Activated CD4-positive, alpha-beta T cell treated with anti-CD3 and anti-CD28 coated beads, Interleukin-2, amount 50 U/mL, for 48 hours (primary cell): ENCODE measurements around the gene TAF4.

Source experiments
- DNase-seq, 2 experiments: peaks; one replicate each; pipeline ENCODE4 v3.0.0-alpha.2; 2020

Gene TAF4

GRCh38 chr20:62055106-62055861 is 10.4 kb downstream of the TAF4 start:
- no peak for DNase-seq

GRCh38 chr20:62054451-62054953 is 11.2 kb downstream of the TAF4 start:
- DNase-seq = no peak

GRCh38 chr20:62053465-62054196 is 12.1 kb downstream of the TAF4 start:
- DNase-seq = no peak

GRCh38 chr20:62052842-62053464 is 12.7 kb downstream of the TAF4 start:
- no peak for DNase-seq

- DNase-seq = no peak
Observed at GRCh38 chr20:62052336-62052841, 13.3 kb downstream of the TAF4 start.

GRCh38 chr20:62051546-62052255 is 14.0 kb downstream of the TAF4 start:
- DNase-seq = no peak

GRCh38 chr20:62051144-62051543 is 14.5 kb downstream of the TAF4 start:
- DNase-seq = no peak

- no peak for DNase-seq
Observed at GRCh38 chr20:62050166-62051120, 15.2 kb downstream of the TAF4 start.

GRCh38 chr20:62049342-62050165 is 16.1 kb downstream of the TAF4 start:
- DNase-seq = no peak

GRCh38 chr20:62048821-62049291 is 16.8 kb downstream of the TAF4 start:
- DNase-seq = no peak

GRCh38 chr20:62048346-62048761 is 17.3 kb downstream of the TAF4 start:
- DNase-seq = no peak

- no peak for DNase-seq
Observed at GRCh38 chr20:62047666-62048345, 17.9 kb downstream of the TAF4 start.

- DNase-seq = no peak
Observed at GRCh38 chr20:62046431-62046830, 19.2 kb downstream of the TAF4 start.

- no peak for DNase-seq
Observed at GRCh38 chr20:62045529-62046285, 20.0 kb downstream of the TAF4 start.

- no peak for DNase-seq
Observed at GRCh38 chr20:62045118-62045517, 20.6 kb downstream of the TAF4 start.

- DNase-seq = no peak
Observed at GRCh38 chr20:62044631-62045030, 21.1 kb downstream of the TAF4 start.

GRCh38 chr20:62043131-62043914 is 22.4 kb downstream of the TAF4 start:
- DNase-seq = no peak
